HG03045 (cell line): Measurements from ENCODE around the gene USP4.

Experiments used
- ATAC-seq: cut with Tn5 transposase; IDR thresholded peaks from one replicate; pipeline ENCODE4 v1.9.1; 2021; ENCODE audit warnings: mild to moderate bottlenecking, moderate library complexity; ENCODE audit not compliant: unreplicated experiment

Gene USP4

DNA sequence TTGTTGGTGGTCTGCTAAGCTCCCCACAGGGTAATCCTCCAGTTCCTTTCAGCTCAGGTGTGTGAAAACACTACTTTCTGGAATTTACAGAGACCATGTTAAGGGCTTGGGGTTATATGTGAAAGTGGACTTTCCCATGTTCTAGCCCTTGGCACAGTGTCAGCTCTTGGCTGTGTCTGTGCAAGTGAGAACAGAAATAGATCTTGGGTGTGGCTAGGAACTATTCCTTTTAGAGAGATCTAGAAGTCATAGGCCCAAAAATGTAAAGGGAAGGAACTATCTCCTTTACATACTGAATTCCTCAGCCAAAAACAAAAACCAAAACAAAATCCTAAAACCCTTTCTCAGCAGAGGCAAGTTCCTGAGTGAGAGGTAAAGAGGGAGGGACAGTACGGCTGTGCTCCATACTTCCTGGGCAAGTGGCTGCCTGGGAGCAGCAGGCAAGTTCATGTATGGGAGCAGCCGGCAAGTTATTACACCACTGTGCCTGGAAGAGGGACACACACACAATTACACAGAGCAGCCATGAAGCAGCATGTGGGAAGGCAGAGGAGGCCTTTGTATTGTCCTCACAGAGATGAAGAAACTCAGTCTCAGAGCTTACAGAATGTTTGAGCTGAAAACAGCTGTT, 43.0 kb downstream of the USP4 start:
- ATAC-seq: no peak

DNA sequence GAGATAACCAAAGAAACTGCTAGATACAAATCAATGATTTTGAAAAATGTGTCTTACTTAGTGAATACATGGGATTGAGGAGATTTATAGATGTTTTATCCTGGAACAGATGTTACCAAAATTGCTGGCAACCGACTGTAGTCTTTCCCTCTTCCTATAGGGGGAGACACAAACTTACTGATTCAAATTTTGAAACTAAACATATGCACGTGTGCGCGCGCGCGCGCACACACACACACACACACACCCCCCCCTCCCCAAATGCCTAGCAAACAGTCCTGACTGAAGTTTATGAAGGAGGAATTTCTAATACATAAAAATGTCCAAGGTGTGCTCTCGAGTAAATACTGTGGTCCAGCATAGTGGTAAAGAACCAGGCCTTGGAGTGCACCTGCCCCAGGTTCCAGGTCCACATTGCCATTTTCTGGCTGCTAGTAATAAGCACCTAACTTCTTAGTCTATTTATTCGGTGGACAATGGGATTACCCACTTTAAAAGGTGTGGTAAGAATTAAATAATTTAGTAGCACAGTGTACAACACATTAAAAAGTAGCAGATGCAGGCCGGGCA, 44.3 kb downstream of the USP4 start:
- ATAC-seq: no peak

DNA sequence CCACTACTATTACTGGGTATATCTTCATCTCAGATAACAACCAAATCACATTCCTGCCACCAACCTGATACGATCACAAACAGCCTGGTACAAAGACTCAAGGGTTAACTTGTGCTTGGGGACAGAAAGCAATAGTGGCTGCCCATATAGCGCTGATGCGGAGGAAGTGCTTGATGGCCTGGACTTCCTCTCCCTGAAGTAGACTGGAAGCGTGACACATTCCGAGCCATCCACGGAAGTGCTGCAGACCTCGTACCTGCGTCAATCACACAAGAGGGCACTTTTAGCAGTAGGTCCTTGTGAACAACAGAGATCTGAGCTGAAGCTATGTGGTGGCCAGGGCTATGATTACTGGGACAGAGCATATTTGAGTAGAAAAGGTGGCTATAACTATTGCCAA, 45.5 kb downstream of the USP4 start:
- ATAC-seq: no peak

DNA sequence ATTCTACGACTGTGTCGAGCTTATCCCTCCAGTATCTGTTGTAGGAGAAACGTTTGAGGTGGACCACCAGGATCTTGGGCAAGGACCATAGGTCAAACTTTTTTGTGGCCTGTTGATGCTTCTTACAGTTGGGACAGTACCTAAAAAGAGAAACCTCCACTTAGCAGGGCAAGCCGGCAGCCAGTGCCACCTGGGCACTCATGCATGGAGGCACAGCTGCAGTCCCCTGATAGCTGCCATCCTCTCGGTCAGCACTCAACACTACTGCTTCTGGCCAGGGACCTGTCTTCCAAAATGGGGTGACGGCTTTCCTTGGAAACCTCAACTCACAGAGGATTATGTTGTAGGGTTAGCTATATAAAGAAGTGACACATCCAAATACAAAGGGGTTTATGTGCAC, 55.9 kb downstream of the USP4 start:
- ATAC-seq: no peak

DNA sequence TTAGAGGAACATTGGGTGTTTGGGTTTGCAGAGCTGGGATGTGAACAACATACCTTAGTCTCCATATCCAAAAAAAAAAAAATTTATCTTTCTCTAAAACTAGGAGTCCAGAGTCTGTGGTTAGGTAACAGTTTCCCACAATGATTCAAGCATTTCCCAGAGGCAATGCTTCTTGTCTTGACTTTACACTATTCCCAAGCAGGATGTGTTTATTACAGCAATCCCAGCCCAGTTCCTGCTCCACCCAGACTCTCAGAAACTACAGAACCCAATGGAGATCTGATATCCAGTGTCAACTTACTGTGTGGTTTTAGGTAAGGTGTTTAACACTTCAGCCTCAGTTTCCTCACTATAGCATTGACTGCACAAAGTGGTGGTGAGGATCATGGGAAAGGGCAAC, 60.5 kb downstream of the USP4 start:
- ATAC-seq: no peak

DNA sequence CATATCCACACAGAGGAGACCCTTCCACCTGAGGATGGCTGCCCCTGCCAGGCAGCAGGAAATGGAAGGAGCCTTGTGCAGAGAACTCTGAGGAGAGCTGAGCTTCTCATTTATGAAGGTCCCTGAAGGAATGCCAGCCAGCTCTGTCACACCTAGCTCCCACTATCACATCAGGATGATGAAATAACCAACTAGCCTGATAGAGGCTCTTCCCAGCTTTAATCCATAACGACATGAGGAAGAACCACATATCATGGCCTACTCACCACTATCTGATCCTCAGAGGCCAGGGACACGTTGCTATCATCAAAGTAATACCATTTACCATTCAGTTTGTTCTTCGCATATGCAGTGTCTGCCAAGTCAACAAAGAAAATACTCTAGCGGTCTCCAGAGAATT, 61.3 kb downstream of the USP4 start:
- no peak for ATAC-seq

DNA sequence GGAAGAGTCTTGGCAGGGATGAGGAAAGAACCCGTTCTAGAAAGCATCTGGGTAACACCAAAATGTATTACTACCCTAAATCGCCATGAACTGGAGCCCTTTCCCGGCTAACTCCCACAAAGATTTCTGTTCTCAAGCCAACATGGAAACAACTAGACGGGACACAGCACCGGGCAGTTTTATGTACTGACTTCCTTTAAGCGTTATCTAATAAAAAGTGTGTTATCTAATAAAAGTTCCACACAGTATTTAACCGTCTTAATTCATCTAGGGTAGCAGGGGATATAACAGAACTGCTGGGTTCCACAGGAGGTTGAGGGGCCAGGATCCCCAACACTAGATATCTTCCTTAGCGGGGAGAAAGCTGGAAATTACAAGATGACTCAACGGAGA, 62.5 kb downstream of the USP4 start:
- no peak for ATAC-seq

DNA sequence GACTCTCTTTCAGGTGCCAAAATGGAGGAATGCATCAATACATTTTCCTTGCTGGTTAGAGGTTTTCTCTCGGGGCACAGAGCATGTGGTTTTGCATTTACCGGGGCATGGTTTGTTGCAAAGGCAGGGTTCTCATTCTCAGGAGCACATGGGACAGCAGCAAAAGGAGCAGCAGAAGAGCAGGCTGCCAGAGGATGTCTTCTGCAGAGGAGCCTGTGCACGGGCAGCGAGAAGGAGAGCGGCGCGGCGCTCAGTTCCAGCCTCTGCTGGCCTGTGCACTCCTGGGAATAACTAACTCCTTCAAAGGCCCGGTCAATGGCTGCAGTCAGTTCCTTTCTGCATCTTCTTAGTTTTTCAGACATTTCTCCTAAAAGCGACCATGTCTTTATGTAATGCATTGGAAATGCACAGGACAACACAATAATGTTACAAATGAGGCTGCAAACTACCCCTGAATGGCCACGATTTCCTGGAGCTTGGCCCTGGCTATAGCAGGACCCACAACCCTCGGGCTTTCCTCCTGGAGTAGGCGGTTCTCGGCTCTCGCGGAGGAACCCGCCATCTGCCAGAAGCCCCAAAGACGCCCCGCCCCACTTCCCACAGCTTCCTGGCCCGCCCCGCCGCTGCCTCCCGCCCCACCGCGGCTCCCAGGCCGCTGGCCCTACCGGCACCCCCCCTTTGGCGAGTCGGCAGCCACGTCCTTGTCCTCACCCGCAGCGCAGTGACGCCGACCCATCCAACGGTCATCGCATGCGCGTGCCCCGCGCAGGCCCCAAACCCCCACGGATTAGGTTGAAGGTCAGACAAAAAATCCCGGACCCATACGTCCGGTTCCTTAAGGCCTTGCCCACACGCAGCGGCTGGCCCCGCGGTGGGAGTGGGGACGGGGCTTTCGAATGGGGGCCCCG, 63.1 kb downstream of the USP4 start, which contains the start of gene C3orf62:
TSS of gene C3orf62 (minus strand) at position 758 of the 908 bp plus-strand sequence. CDS start at position 398, 360 bp downstream.
- peak; percentile 62 for ATAC-seq

DNA sequence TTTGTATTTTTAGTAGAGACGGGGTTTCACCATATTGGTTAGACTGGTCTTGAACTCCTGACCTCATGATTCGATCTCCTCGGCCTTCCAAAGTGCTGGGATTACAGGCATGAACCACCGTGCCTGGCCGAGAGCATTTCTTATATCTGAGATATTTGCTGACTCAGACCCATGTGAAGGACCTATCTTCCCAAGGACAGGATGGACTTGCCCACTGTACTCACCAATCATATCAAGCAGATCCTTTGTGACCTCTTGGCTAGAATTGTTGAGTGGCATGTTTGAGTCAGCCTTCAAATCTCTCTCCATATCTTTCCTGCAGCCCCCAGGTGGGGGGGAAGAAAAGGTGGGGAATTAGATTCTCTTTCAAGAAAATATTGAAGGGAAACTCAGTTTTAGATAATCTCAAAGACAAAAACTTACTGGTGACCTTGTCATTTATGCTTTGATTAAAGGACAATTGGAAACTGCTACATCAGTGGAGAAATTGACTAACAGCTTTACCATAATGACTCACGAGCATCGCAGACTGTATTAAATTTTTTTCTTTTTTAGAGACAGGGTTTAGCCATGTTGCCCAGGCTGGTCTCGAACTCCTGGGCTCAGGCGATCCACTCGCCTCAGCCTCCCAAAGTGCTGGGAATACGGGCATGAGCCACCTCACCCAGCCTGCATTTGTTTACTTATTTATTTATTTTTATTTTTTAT, 65.9 kb downstream of the USP4 start:
- ATAC-seq: no peak

DNA sequence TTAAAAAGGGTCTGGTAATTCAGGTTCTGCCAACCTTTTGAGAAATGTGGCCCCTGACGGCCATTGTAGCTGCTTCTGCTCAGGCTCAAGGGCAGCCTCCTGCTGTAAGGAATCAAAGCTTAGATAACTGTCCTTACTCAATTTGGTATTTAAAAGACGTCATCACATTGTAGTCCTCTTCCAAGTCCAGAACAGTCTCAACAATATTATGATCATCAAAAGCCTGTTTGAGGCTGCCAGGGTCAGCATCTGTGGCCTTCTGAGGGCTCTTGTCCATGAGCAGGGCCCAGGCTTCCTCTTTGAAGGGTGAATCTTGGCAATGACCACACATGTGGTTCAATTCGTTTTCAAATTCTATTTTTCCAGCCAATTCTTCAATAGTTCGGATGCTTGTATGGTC, 68.8 kb downstream of the USP4 start:
- no peak for ATAC-seq

DNA sequence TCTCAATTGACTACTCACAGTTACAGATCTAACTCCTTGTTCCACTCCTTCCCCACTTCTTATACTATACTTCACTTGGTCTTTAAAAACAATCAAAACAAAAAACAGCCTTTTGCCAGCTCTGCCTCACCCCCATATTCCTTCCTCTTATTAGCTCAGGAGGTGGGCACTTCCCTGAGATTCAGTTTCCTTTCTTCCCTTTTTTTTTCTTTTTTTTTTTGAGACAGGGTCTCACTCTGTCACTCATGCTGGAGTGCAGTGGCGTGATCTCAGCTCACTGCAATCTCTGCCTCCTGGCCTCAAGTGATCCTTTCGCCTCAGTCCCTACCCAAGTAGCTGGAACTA, 69.7 kb downstream of the USP4 start:
- no peak for ATAC-seq

DNA sequence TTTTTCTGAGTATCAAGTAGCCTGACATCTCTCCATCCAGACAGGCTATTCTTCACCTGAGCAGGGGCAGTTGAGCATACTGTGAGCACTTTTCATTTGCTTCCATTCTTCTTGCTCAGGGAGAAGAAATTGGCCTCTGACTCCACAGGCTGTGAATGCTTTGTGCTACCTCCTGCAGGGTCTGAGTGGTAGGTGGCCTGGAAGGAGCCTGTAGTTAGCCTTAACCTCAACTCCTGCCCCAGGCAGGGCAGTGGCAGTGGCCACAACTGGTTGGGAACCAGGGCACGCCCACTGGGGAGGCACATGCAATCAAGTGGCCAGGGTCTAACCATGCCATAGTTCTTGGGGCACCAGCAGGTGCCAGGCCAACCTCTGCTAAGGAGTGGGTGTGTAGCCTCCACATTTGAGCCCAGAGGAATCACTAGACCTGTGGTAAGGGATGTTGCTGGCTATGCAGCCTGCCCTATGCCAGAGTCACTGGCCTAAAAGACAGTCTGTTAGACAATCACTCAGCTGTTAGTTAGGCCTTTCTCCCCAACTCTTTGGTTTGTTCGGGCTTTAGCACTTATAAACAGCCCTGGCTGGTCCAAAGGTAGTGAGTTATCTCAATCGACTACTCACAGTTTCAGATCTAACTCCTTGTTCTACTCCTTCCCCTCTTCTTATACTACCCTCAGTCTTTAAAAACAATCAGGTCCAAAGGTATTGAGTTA, 70.3 kb downstream of the USP4 start:
- ATAC-seq: no peak

DNA sequence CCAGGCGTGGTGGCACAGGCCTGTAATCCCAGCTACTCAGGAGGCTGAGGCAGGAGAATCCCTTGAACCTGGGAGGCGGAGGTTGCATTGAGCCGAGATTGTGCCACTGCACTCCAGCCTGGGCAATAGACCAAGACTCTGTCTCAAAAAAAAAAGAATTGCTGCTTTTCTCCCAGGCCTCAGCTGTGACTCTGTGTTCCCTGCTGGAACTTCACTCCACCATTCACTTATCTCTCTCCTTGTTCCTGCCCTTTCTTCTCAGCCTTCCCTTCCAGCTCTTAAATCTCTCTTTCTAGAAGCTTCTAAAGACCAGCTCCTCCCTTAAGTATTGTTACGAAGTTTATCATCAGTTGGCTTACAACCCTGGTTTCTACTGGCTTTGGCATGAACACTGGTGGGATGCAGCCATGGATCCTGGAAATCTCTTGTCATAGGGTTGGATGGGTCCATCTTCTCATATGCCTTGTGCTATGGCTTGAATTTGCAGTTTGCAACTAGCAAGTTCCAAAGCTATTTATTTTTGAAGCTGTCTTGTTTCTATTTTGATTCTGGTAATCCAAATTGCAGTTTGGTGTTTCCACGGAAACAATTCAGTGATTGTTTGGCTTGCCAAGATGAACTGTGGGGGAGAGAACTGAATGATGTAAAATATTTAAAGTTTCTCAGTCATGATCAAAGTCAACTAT, 73.3 kb downstream of the USP4 start:
- no peak for ATAC-seq

DNA sequence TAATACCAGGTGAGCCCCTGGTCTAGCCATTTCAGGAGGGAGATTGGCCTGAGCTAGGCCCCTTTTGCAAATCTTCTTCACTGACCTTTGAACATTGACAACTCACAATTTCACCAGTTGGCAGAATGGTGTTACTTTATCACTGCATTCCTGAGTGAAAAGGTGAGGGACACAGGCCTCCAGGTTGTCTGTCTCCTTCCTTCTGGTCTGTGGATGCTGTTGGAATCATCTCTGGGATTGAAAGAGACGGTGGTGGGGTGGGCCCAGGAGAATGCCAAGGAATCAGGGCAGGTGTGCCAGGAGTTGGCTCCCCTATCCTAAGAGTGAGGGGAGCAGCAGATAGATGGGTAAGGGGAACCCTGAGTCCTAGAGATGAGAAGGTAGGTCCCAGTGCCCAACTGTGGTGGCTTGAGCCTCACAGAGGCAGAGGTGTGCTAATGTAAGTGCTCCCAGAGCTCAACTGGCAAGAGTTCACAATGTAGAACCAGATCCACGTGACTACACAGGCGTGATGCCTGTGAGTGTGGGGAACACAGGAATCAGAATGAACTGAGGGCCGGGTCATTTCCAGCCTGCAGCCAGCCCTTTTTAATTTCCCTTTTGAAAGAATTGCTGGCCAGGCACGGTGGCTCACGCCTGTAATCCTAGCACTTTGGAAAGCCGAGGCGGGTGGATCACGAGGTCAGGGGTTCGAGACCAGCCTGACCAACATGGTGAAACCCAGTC, 74.0 kb downstream of the USP4 start:
- no peak for ATAC-seq

DNA sequence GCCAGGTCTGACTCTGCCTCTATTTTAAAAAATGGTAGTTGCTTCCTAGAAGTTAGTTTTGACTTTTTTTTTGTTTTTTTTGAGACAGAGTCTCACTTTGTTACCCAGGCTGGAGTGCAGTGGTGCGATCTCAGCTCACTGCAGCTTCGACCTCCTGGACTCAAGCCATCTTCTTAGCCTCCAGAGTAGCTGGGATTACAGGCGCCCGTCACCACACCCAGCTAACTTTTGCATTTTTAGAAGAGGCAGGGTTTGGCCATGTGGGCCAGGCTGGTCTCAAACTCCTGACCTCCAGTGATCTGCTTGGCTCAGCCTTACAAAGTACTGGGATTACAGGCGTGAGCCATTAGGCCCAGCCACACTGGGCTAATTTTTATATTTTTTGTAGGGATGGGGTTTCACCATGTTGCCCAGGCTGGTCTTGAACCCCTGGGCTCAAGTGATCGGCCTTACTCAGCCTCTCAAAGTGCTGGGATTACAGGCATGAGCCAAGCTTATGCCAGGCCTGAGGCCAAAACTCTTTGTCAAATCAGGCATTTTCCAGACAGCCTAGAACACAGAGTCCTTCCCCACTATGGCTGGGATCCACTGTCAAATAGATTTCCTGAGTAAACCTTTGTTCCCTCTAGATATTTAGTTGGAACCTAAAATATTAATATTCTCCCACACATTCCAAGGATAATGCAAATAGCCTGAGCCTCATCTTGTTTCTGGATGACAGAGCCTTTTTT, 76.5 kb downstream of the USP4 start:
- no peak for ATAC-seq

DNA sequence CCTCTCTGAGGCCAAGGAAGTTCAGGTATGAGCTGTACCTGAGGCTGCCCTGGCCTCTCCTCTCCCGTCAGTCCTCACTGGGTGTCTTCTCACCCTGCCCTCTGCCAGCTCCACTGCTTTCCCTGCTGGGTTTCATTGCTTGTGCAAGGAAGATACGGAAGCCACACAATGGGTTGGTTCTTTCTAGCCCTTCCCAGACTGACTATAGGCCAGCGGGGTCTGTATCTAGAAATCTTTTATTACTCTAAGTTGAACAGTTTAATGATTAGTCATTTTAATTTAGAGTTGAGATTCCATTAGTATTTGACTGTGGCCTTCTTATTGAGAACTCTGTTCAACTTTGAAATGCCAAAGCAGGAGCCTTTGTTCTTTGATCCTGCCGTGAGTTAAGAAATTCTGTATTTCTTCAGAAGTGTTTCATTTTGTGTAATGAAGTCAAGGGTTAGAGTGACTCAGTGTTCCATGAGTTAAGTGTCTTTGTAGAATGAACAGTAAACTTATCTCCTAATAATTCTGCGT, 79.0 kb downstream of the USP4 start:
- ATAC-seq: no peak

DNA sequence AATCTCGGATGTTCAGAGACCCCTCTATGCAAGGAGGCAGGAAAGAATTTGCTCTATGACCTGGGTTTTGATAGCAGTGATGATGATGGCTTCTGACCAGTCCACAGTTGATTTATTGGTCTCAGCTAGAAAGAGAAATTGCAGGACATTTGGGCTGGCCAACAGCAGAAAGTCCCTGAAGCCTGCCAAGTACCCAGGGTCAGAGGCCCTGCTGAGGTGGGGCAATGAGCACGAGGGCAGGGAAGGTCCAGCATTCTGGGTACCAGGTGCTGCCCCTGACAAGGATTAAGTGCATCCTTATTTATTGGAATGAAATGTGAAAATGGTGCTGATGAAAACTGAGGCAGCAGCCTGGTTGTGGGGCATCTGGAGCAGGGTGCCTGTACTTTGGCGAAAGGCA, 82.7 kb downstream of the USP4 start:
- ATAC-seq: no peak

DNA sequence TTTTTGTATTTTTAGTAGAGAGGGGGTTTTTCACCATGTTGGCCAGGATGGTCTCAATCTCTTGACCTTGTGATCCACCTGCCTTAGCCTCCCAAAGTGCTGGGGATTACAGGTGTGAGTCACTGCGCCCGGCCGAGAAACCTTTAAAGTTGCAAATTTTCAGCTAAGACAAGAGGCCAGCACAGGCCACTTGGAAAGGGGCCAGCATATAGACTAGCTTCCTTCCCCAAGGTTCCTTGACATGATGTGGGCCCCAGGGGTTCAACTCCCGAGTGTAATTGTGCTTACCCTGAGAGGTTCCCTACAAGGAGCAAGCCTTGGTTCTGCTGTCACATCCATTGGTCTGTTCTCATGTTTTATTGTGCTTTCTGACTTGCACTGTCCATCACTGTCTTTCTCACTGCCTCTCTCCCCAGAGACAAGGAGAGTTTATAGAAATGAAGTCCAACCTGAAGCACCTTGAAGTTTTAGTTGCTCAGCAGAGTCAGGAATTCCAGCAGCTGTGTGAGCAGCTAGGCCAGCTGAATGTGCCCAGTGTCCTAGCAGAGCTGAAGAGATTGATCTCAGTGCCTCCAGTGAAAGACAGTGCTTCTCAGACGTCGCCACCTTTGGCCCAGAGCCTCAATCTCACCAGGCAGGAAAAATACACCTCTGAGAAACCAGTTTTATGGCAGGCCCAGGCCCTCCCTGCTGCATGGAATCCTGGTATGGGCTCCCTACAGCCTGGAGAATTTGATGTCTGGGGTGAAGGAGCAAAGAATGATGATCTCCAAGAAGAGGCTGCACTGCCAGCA, 83.9 kb downstream of the USP4 start:
- ATAC-seq: no peak
